GM18520 (cell line): ENCODE results near the gene SMC6.

Source experiments
- ATAC-seq: cut with Tn5 transposase; IDR thresholded peaks from one replicate; pipeline ENCODE4 v1.9.1; 2021; ENCODE audit not compliant: unreplicated experiment

The SMC6 gene

GRCh38 chr2:17621781-17622180 lies 131.8 kb downstream of the SMC6 start:
- ATAC-seq = no peak

GRCh38 chr2:17620841-17621240 lies 132.8 kb downstream of the SMC6 start:
- ATAC-seq = no peak

GRCh38 chr2:17620280-17620679 lies 133.3 kb downstream of the SMC6 start:
- no peak for ATAC-seq

- ATAC-seq = no peak
Measured at GRCh38 chr2:17617955-17618354, 135.7 kb downstream of the SMC6 start.

GRCh38 chr2:17617516-17617915 lies 136.1 kb downstream of the SMC6 start:
- ATAC-seq = no peak

- no peak for ATAC-seq
Measured at GRCh38 chr2:17616405-17616804, 137.2 kb downstream of the SMC6 start.

- no peak for ATAC-seq
Measured at GRCh38 chr2:17615728-17616351, 137.8 kb downstream of the SMC6 start.

GRCh38 chr2:17615147-17615546 lies 138.5 kb downstream of the SMC6 start:
- ATAC-seq = no peak

- ATAC-seq = no peak
Measured at GRCh38 chr2:17614174-17614930, 139.3 kb downstream of the SMC6 start.
